ENCODE measurements around the gene CBLL1.

The CBLL1 gene

DNA sequence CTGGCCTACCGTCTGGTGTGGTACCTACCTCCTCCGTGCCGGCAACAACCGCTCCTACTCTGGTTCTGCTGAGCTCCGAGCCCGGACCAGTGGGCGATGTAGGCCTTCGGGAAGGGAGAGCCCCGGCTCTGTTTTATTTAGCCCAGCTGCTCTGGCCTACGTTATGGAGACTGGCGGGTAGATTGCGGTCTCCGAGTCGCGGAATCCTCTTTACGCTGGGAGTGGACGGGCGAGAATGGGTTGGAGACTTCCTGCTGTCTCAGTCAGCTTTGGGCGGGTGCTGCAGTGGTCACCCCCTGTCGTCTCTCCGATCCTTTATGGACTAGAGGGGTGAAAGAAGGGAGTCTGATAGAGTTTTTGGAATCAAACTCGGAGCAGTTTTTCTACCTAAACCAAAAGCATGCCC is 406 bp downstream of the CBLL1 start:
- DNase-seq, result no peak

DNA sequence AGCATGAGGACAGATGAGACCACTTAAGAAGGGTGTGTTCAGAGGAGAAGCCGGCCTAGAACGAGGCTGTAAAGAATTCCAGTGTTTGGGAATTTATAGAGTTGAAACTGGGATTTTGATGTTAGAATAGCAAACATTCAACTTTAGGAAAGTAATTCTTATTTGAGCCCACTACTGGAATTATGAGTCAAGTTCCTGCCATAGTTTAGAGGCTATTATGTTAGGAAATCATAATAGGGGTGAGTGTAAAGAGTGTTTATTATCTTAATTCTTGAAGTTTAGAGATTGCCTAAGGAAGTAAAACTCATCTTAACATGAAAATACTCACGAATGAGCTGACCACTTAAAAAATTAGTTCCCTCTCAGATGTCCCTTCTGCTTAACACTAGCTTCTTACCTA is 2.1 kb downstream of the CBLL1 start:
- DNase-seq, result no peak

DNA sequence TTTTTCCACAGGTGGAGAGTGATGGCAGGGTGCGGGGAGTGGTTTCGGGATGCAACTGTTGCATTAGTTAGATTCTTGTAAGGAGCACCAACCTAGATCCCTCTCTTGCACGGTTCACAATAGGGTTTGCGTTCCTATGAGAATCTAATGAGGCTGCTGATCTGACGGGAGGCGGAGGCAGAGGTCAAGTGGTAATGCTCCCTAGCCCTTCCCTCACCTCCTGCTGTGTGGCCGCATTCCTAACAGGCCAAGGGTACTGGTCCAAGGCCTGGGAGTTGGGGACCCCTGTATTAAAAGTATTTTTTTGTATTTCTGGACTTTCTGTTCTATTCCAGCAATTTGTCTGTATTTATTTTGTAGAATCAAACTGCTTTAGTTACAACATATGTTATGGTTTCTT is 7.2 kb downstream of the CBLL1 start:
- no peak for DNase-seq

DNA sequence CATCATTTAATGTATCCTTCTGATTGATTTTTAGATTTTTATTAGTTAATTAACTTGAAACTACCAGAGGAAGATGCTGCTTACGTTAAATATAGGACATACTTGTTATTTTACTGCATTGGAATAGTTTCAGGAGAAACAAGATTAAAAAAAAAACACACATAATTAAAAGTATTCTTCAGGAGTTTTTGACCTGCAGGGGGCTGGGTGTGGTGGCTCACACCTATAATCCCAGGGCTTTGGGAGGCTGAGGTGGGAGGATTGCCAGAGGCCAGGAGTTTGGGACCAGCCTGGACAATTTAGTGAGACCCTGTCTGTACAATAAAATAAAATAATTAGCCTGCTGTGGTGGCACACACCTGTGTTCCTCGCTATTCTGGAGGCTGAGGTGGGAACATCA is 10.7 kb downstream of the CBLL1 start:
- DNase-seq, result no peak

DNA sequence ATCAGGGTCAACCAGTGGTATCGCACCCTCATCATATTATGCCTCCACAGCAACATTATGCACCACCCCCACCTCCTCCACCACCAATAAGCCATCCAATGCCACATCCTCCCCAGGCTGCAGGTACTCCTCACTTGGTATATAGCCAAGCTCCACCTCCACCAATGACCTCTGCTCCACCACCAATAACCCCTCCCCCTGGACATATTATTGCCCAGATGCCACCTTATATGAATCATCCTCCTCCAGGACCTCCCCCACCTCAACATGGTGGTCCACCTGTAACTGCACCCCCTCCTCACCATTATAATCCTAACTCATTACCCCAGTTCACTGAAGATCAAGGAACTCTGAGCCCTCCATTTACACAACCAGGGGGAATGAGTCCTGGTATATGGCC is 14.7 kb downstream of the CBLL1 start:
- DNase-seq, result no peak

DNA sequence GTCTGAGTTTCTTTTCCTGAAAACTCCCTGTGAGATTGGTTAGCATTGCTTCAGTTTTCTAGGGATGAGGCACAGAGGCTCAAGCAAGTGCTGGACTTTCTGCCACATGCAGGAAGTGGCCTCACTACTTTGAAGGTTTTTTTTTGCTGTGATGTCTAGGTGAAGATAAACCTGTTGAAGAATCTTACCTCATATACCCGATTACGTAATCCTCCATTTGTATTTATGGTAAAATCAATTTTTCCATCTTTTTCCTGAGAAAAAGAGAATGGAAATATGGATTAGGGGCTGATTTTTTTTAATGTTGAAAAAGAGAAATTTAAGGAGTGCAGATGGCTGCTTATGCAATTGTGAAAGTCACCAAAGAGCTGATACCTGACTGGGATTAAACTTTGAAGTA is 23.4 kb downstream of the CBLL1 start:
- no peak for DNase-seq

DNA sequence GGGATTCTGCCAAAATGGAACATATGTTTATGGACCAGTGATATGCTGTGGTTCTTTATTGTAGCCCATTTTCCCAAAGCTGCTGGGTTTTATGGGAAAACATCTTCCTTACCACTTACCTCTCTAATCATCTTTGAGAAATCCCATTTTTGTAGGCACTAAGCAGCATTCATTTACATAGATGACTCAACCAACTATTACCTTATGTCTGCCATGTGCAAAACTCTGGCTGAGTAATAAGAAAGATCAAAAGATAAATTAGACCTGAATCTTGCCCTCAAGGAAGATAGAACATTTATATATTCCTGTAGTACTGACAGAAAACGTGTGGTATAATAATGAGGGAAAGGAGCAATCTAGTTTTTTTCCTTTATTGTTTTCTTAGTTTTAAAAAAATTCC is 24.3 kb downstream of the CBLL1 start:
- DNase-seq, result no peak

DNA sequence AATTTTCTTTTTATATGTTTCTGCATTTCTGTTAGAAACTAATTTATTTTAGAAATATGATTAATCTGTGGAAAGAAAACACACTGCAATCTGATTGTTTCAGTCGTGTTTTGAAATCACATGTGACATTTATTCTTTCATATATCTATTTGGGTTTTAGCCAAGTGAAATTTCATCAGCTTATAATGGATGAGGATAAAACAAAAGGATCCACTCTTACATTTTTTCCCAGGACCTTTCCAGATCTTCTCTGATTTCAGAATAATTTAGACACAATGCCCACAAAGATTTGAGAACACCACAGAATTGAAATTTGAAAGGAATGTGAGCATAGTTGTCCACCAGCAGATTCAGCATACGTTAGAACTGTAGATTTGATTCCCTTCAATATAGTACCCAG is 29.1 kb downstream of the CBLL1 start:
- no peak for DNase-seq

DNA sequence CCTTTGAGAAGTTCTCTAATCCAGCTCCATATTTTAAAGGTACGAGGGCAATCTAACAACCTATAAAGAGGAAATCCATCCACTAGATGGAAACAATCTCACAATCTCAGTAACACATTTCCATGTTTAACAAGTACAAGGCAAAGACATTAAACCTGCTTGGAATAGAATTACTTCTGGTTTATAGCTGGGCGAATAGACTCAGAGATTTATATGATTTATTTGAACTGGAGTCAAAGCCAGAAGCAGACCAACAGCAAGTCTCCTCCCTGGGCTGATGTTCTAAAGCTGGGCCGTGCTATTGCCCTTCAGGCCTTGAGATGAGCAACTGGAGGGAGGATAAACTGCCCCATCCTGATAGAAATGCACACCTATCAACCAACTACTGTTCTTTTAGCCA is 33.8 kb downstream of the CBLL1 start:
- no peak for DNase-seq

DNA sequence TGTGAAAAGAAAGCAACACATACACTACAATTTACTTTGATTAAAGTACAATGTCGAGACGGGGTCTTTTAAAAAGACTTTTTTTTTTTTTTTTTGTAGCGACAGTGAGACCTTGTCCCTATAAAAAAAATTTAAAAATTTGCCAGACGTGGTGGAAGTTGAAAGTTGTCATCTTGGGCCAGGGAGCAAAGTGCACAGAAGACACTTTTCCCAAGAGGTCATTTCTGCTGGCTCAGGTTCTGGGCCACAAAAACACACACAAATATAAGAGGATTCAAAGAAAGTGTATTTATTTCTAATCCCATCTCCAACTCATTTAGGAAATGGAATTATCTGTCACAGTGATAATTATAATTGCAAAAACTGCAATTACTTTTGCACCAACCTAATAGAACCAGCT is 34.3 kb downstream of the CBLL1 start:
- DNase-seq, result no peak

DNA sequence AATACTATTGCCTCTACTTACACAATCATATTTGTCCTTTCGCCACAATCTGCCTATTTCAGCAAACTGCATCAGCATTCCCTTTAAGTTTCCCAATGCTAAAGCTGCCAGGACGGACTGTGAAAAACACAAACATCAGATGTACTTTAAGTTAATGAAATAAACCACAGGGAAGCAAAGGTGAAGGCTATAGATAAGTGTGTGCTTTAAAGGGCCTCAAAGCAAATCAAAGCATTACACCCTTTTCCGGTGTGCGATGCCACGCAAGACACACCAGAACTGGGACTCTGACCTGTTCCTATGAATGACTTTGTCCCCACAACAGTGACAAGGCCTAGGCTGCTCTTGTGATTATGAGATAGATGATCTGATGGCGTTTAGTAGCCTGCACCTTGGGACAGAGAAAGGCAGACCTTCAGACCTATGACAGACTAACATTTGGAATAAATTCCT is 35.7 kb downstream of the CBLL1 start:
- no peak for DNase-seq

DNA sequence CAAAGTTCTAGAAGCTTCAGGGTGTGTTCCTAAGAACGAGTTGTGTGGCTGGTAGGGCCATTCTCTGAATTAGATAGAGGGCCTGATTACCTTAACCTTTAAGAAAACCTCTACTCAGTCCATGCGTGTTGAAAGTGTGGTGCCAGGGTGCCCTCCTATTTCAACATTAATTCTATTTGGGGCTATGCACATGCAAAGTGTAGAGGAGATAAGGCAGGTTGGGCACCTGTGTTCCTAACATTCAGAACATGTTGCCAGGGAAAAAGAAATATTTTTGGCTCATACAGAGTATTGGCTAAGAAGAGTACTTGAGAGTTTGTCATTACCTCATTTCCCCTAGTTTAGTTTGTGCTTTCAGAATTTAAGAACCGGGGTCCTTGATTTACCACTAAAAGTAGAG is 38.4 kb downstream of the CBLL1 start:
- no peak for DNase-seq

DNA sequence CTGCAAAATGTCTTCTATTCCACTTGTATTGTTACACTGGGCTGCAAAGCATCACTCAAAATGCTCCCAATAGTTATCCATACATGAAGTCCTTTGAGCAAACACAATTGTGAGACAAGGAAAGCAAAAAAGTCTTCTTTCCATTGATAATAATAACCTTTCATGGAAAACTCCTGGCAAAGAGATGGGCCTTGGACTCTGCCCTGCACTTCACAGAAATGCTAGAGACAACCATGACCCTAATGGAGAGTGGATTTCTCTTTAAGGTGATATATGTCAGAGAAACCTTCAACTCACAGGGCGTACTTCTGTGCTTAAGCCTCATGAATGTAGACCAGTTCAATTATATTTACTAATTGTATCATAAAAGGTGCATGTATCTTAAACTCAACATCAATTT is 39.7 kb downstream of the CBLL1 start:
- DNase-seq, result no peak

DNA sequence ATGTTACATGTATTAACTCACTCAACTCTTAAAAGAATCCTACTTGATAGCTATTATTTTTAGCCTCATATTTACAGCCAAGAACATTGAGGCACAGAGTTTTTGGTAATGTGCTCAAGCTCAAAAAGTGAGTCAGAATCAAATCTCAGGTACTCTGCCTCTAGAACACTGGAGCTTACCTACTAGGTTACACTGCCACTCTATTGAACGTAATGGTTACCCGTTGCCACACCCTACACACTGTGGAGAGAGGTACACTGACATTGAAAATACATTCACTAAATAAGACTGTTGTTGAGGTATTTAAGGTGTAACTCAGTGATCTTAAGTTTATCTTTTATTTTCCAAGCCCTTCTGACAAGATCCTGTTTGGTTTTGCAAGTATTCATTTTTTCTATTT is 41.2 kb downstream of the CBLL1 start:
- no peak for DNase-seq

DNA sequence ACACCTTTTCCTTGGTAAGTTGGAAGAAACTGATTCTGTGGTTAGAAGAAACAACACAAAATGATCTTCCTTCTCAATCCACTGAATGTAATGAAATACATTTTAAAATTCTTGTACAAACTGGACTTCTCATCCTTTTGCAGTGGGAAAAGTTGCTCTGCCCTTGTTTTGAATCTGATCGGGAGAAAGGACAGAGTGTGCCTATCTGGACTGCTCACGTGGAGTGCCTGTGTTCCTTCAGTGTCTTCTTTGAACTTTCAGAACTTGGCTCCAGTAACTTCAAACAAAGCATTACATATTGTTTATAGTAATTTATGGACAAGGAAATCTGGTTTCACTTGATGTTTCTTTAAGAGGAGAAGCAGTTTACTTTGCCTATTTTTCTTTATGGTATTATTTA is 42.0 kb downstream of the CBLL1 start:
- no peak for DNase-seq

DNA sequence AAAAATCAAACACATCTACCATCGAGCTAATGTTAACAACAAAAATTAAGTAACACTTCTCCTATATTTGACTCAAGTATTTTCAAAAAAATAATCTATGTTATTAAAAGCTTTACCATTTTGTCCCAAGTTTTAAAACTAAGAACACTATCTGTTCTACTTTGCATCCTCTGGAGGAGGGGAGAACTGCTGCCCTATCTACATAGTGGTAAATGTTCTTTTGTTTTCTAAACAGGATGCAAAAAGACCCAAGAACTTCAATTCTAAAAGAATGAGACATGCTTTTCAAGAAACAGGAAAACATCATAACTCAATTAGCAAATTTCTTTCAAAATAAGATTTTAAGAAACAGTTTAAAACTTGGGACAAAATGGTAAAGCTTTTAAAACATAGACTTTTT is 44.3 kb downstream of the CBLL1 start:
- no peak for DNase-seq

DNA sequence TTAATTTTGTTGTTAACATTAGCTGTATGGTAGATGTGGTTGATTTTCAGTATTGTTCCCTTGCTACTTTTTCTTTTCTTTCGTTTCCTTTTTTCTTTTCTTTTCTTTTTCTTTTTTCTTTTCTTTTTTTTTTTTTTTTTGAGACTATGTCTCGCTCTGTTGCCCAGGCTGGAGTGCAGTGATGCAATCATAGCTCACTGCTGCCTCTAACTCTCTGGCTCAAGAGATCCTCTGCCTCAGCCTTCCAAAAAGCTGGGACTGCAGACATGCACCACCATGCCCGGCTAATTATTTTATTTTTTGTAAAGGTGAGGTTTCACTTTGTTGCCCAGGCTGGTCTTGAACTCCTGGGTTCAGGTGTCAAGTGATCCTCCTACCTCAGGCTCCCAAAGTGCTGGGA is 44.7 kb downstream of the CBLL1 start:
- DNase-seq, result no peak

DNA sequence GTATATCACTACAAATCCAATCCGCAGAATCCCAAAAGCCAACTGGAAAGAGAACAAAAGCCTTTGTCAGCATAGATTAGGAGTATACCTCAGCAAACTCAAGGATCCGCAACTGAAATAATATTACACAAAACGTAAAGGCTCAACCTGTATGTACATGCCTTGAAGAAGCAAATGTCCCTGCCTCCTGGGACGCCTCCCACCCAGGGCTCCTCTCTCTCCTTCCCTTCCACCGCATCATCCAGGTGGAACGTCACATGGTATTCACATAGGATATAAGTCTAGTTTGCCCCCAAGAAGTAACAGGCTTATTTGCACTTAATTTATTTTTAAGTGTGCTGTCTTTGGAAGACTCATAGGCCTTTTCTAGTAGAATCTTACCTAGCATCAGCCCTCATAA is 45.7 kb downstream of the CBLL1 start:
- DNase-seq, result no peak

DNA sequence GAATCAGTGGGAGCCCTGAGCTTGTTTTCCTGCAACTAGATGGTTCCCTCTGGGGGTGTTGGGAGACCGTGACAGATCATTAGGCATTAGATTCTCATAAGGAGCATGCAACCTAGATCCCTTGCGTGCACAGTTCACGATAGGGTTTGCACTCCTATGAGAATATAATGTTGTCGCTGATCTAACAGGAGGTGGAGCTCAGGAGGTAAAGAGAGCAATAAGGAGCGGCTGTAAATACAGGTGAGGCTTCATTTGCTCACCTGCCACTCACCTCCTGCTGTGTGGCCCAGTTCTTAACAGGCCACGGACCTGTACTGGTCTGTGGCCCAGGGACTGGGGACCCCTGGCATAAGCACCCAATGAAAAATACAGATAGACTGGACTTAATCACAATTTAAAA is 48.4 kb downstream of the CBLL1 start:
- no peak for DNase-seq

DNA sequence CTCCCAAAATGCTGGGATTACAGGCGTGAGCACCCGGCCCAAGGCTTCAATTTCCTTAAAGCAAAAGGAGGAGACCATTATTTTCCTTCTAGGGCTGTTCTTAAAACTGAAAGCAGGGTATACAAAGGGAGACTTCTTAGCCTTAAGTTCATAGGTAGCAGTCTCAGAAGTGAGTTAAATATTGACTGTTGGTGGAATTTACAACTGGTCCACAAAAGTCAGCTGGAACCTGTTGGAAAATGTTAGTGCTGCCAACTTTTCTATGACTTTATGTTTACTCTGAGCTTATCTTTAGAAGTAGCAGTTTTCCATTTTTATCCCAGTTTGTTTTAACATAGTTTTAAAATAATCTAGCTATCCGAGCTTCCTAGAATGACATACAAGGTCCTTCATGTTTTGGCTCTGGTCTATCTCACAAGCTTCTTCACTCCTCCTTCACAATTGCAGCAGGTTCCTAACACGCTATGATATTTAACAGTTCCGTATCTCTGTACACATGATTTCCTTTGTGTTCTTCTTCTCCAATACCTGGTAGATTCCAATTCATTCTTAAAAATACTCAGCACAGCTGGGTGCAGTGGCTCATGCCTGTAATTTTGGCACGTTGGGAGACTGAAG is 55.8 kb downstream of the CBLL1 start:
- DNase-seq, result no peak

DNA sequence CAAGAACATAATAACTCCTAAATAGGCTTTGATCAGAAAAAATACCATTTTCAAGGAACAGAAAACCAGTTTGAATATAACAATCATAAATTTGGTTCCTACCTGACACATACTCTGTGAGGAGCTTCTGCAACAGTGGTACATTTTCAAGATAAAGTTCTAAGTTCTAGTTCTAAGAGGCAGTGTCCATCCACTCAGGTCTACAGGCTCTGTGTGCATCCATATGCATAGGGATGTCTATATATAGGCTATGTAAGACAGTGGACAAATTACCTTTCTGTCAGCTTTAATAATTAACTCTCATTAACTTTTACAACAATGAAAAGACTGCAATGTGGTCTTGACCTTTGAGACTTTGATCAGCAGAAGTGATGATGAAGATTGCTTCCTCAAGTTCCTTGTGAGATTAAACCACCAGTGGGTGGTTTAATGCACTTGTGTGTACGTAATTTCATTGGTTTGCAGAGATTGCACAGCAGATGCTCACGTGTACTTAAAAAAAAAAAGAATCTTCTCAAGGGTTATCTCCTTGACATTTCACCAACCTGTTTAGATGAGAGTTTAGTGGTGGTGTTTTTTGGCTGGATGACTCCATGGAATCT is 59.2 kb downstream of the CBLL1 start, which contains the start of gene SLC26A3:
TSS of gene SLC26A3 (minus strand) at position 215 of the 602 bp plus-strand sequence. CDS start 8,714 bp downstream, outside the sequence.
- DNase-seq, result no peak

DNA sequence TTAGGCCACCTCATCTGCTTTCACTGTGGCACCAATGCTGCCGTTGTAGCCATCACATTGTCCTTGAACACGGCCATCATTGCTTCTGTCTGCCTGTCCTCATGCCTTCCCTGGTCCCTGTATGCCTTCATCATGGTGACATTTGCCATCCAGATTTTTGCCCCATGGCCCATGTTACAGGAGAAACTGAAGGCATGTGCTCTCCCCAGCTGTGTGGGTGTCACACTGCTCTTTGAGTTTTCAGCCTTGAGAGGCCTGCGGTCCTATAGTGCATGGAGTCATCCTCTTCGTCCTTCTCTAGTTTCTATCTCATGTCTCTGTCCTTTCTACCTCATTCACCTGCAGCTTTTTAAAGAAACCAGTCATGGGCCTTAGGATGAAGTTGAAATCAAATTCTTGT is 65.2 kb downstream of the CBLL1 start:
- no peak for DNase-seq

DNA sequence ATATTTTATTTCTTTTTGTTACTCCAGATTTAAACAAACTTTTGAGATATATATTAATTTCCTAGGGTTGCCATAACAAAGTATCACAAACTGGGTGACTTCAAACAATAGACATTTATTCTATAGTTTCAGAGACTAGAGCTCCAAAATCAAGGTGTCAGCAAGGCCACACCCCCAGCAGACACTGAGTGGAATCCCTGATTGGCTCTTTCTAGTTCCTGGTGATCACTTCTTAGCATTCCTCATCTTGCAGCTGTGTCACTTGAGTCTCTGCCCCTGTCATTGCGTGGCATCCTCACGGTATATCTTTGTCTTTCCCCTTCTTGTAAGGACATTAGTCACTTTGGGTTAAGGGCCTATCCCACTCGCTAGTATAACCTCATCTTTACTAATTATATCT is 66.7 kb downstream of the CBLL1 start:
- no peak for DNase-seq

All from activated CD4-positive, alpha-beta T cell treated with anti-CD3 and anti-CD28 coated beads, Interleukin-2, amount 50 U/mL, for 4 hours (primary cell).